GM10248 (cell line): ENCODE data around the gene SYT13.

Experiments
- CTCF ChIA-PET: fragments of 300-600 bp; sonication (Branson Sonifier 250); formaldehyde crosslinking; extraction: SDS; loops from one replicate; lab custom pipeline; 2021; ENCODE audit warnings: antibody characterized with exemption; lab: Yijun Ruan, JAX
- POLR2A ChIA-PET: fragments of 350-650 bp; sonication (Branson Sonifier 250); formaldehyde crosslinking; extraction: SDS; loops from one replicate; lab custom pipeline; 2020; ENCODE audit warnings: antibody characterized with exemption; lab: Yijun Ruan, JAX
- DNase-seq: peaks from one replicate; pipeline ENCODE4 v3.0.0; 2012; ENCODE audit errors: extremely low spot score
- TF ChIP-seq, protein P1 (sequence below): IDR thresholded peaks from 2 replicates; pipeline ENCODE4 v1.5.1; 2012; ENCODE audit warnings: mild to moderate bottlenecking, low read depth; ENCODE audit errors: extremely low read depth, missing control alignments, control extremely low read depth

Gene SYT13

DNA sequence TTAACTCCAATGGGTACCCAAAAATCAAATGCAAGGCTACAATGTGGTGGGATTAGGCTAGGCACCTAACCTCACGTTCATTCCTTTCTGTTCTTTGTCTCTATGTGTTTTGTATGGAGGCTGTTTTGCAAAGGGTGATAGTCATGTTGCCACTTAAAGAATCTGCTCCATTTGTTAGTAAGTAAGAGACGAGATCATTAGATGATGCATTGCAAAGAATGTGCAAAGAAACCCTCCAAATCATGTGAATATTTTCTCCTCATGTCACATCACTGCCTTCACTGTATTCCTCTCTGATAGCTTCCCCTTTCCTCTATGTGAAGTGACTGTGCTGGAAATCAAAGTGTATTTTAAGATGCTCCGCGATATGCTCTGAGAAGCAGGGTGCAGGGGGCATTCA lies 11.9 kb downstream of the SYT13 start:
- ChIA-PET CTCF (interaction anchor here (1.1 kb wide), 1 partner anchor 41 kb away, joined by 3 read pairs; no protein-coding TSS in a partner anchor), POLR2A (no interaction called here)
- no peak for DNase-seq
- TF ChIP-seq, protein P1, sequence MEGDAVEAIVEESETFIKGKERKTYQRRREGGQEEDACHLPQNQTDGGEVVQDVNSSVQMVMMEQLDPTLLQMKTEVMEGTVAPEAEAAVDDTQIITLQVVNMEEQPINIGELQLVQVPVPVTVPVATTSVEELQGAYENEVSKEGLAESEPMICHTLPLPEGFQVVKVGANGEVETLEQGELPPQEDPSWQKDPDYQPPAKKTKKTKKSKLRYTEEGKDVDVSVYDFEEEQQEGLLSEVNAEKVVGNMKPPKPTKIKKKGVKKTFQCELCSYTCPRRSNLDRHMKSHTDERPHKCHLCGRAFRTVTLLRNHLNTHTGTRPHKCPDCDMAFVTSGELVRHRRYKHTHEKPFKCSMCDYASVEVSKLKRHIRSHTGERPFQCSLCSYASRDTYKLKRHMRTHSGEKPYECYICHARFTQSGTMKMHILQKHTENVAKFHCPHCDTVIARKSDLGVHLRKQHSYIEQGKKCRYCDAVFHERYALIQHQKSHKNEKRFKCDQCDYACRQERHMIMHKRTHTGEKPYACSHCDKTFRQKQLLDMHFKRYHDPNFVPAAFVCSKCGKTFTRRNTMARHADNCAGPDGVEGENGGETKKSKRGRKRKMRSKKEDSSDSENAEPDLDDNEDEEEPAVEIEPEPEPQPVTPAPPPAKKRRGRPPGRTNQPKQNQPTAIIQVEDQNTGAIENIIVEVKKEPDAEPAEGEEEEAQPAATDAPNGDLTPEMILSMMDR: no peak

DNA sequence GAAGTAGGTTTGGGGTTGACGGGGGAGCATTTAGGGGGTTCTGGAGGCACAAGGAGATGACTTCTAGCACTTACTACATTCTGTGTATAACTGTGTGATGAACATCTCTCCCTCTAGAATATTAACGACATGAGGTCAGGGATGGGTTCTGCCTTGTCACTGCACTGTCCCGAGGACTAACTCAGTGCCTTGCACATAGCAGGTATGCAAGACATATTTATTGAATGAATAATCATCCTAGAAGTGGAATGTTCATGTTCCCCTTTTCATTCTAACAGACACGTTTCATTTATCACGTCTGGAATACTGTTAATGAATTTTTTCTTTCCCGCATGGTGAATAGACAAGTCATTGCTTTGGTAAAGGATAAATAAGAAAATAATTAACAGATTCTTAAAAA lies 12.6 kb downstream of the SYT13 start:
- no peak for DNase-seq
- ChIA-PET CTCF (interaction anchor here (1.1 kb wide), 1 partner anchor 40 kb away, joined by 3 read pairs; no protein-coding TSS in a partner anchor), POLR2A (no interaction called here)

DNA sequence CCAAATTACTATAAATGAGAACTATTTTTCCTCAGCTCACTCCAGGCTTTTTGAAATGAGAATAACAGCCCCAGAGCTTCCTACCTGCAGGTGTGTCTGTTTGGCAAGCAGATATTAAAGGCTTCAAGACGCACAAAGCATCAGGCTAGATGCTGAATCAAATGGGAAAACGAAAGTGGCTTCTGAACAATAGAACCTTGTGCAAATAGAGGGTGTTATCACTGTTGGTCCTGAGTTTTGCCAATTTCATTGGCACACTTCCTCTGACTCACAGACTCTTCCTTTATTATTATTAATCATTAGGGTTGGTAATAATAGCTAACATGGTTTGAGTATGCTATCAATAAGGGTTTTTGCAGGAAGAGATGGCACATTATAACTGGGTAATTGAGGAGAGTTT lies 13.4 kb downstream of the SYT13 start:
- POLR2A ChIA-PET: no interaction called here
- TF ChIP-seq, protein P1: no peak
- CTCF ChIA-PET: interaction anchor here (0.8 kb wide), 1 partner anchor 13 kb away, joined by 3 read pairs; no protein-coding TSS in a partner anchor
- no peak for DNase-seq

More for the DNA sequence above, 12.6 kb downstream of the SYT13 start:
- TF ChIP-seq, protein P1: no peak

DNA sequence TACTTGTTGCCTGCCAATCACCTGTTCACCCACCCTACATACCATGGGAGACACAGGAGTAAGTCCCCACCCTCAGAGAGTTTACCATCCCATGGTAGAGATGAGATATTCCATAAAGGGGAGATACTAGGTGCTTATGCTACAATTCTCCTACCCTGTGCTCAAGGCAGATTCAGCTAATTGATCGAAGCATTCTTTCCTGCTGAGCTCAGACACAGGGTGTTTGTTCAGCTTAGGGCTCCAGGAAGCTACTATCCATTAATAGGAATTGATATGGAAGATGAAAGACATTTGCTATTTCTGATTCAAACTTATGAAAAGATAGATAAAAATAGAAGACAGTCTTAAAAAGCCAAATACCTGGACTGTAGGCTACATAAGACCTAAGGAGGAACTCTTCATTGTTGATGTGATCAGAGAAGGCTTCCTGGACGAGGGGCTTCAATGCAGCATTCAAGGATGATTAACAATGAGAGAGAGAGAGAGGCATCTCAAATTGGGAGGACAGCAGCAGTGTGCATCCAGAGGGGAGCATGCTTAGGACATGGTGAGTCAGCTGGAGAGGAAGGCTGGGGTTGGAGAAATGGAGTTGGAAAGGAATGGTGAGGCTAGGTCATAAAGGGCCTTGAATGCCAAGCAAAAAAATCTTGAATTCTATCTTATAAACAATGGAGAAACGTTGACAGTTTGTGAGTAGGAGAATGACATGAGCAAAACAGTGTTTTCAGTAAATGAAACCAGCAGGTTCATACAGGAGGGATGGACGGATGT lies 15.0 kb downstream of the SYT13 start:
- POLR2A ChIA-PET: no interaction called here
- CTCF ChIA-PET: interaction anchor here (1.0 to 1.3 kb wide), 3 partner anchors 23 to 168 kb away, joined by 3 to 4 read pairs (median 3); no protein-coding TSS in a partner anchor
- no peak for DNase-seq
- TF ChIP-seq, protein P1: no peak

DNA sequence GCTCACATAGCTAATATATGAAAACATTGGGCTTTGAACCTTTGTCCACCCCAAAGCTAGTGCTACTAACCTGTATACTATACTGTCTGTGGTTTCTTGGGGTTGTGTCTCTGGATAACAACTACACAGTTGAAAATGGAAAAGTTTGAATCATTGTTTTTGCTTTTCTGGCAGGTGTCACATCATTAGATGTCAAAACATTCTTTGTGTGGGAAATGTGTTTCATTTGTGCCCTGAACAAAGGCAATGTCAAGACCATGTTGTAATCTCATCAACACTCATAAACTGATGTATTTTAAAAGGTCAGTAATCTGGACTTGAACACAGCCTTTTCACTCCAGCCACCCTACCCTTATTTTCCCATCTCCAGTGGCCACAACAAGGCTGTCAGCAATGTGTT lies 16.5 kb downstream of the SYT13 start:
- DNase-seq: no peak
- ChIA-PET CTCF (interaction anchor here (1.1 to 1.5 kb wide), 2 partner anchors 36 to 166 kb away, joined by 3 to 5 read pairs; no protein-coding TSS in a partner anchor), POLR2A (no interaction called here)
- TF ChIP-seq, protein P1: no peak

DNA sequence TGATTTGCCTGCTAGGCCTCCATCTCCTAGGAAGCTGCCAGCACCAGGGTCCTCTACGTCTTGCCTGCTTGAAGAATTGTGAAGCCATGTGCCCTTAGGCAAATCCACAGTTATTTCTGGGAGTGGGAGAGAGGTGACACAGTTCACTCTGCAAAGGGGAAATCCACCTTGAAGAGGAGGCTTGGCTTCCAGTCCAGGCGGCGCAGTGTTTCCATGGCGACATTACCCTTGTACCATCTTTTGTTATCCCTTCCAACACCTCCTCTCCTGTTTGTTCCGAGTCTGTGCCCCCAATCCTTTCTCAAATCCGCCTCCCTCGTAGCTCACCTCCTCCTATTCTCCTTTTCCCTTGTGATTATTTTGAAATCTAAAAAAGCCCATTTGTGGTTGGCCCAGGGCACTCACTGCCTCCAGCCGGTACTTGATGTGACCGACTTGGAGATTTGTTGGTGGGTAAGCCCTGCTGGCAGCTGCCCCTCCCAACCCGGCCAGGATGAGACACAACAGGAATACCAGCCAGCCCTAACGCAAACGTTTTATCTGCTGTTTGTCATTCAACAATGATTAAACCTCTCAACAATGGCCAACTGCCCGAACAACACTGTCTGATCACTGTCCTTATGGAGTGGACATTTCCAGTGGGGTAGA lies 18.4 kb downstream of the SYT13 start:
- no peak for DNase-seq
- CTCF ChIA-PET: interaction anchor here (1.5 to 3.4 kb wide), 3 partner anchors 10 to 34 kb away, joined by 4 to 8 read pairs (median 5); no protein-coding TSS in a partner anchor
- POLR2A ChIA-PET: no interaction called here
- TF ChIP-seq, protein P1: no peak
